HG03139 (cell line): ENCODE data around the gene HES5.

Experiments used
- ATAC-seq: cut with Tn5 transposase; IDR thresholded peaks from one replicate; pipeline ENCODE4 v1.9.1; 2021; ENCODE audit not compliant: unreplicated experiment

Gene HES5

DNA sequence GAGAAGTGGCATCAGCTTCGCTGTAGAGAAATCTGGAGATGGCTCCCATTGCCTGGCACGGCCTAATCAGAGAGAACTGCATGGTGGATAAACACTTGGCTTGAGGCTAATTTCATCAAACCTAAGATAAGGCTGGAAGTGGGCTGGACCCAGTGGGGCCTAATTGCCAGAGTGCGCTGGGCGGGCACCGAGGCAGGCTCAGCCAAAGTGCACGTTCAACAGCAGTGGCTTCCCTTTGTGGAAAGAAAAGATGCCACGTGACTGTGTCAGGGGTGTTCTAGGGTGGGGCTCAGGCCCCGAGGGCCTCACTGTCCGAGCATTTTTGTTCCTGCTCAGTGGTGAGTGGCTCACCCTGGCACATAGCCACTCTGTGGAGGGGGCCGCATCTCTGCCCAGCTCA, 48.2 kb downstream of the HES5 start:
- ATAC-seq = no peak

- ATAC-seq = no peak
Observed at GRCh38 chr1:2480986-2481364, 49.1 kb downstream of the HES5 start.

- no peak for ATAC-seq
Observed at GRCh38 chr1:2480236-2480985, 49.7 kb downstream of the HES5 start.

DNA sequence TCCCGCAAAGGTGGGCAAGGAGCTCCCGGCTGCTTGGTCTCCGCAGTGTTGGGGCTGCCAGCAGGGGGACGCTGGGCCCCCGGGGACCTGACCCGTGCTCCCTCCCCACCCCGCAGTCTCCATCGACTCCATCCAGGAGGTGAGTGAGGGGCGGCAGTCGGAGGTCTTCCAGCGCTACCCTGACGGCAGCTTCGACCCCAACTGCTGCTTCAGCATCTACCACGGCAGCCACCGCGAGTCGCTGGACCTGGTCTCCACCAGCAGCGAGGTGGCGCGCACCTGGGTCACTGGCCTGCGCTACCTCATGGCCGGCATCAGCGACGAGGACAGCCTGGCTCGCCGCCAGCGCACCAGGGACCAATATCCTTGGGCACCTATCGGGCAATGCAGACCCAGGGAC, 50.4 kb downstream of the HES5 start:
- ATAC-seq = no peak

- ATAC-seq = no peak
Observed at GRCh38 chr1:2479186-2479585, 50.9 kb downstream of the HES5 start.
